ENCODE data around the gene ALPG. TPM values are rescaled to one million over a fixed set of nuclear protein-coding genes. Genes with fewer than 3 reads are reported as not detected.
"Not testable (repeated sequence)": the region's sequence is repeated elsewhere in the genome, so short reads cannot be mapped to it uniquely, and the experiment has no call there.

Gene ALPG
- total and polyA plus RNA-seq, 2 of the 4 experiments (the other 2 are of a cell fraction): not detected

DNA sequence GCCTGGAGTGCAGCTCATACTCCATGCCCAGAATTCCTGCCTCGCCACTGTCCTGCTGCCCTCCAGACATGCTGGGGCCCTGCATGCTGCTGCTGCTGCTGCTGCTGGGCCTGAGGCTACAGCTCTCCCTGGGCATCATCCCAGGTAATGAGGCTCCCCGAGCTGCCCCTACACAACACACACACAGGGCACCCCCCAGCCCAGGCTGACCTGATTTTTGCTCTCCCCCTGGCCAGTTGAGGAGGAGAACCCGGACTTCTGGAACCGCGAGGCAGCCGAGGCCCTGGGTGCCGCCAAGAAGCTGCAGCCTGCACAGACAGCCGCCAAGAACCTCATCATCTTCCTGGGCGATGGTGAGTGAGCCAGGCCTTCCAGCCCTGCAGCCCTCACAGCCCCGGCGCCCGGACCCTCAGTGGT lies 27.9 kb upstream of the ALPG start, which contains the start of gene ALPP:
Gene ALPP (plus strand): TSS at position 17 of the 417 bp plus-strand sequence. CDS start 52 bp downstream, at position 69.
- H3K4me3 ChIP-seq (ENCODE audit: insufficient read depth, low read depth, low read length); DNase-seq; CTCF ChIA-PET; POLR2A ChIA-PET (ENCODE audit: unreplicated experiment); H2BK120ac ChIP-seq (ENCODE audit: low read depth, low read length); H2AFZ ChIP-seq (replicated peaks; ENCODE audit: low read length, poor library complexity); H3K36me3 ChIP-seq (ENCODE audit: control insufficient read depth, insufficient read depth, low read length); H3K9ac ChIP-seq (ENCODE audit: low read depth, low read length); H3K79me1 ChIP-seq (ENCODE audit: low read depth in 1 of 2, low read length in 2 of 2); intact Hi-C loops (cut with micrococcal nuclease); H3K23ac ChIP-seq (ENCODE audit: low read depth, low read length); H3K27ac ChIP-seq (ENCODE audit: insufficient read depth, low read length); H4K5ac ChIP-seq (ENCODE audit: low read depth, low read length); ATAC-seq (ENCODE audit: low read depth); H3K56ac ChIP-seq (ENCODE audit: extremely low read depth, insufficient read depth, low read length); H4K8ac ChIP-seq (ENCODE audit: low read depth in 2 of 2, low read length in 2 of 2); in situ Hi-C loops (cut with MboI; ENCODE audit: low sequenced_read_pairs); H2AK9ac ChIP-seq (replicated peaks; ENCODE audit: low read depth, low read length, poor library complexity); H3K18ac ChIP-seq (ENCODE audit: low read depth, low read length); H3K14ac ChIP-seq (replicated peaks; ENCODE audit: low read depth, low read length); H2BK20ac ChIP-seq (ENCODE audit: low read depth, low read length); dilution Hi-C loops (cut with HindIII; ENCODE audit: low sequenced_read_pairs, unreplicated experiment); H3K4ac ChIP-seq (ENCODE audit: low read depth, low read length); H3K4me2 ChIP-seq (ENCODE audit: low read depth, low read length); H2AK5ac ChIP-seq (ENCODE audit: low read depth, low read length); H3K9me3 ChIP-seq (ENCODE audit: control insufficient read depth, insufficient read depth, low read length); H4K91ac ChIP-seq (ENCODE audit: insufficient read depth, low read depth, low read length); H2BK5ac ChIP-seq (ENCODE audit: low read depth, low read length, poor library complexity, severe bottlenecking); H3K4me1 ChIP-seq (ENCODE audit: control insufficient read depth, insufficient read depth, low read length); H3K9me1 ChIP-seq (ENCODE audit: insufficient read depth, low read length); H2BK15ac ChIP-seq (ENCODE audit: low read depth, low read length); H4K20me1 ChIP-seq (ENCODE audit: insufficient read depth, low read length); BruUV-seq (replicated peaks): not testable (repeated sequence)
- H3K27me3 ChIP-seq (ENCODE audit: control insufficient read depth, insufficient read depth, low read length): peaks cover 50% of the 10 kb centered on the region
- no CpG with 5 or more reads among the region's 12 CpGs for WGBS, 2 experiments (ENCODE audit: extremely low coverage in 2 of 2, insufficient read length in 1 of 2)

DNA sequence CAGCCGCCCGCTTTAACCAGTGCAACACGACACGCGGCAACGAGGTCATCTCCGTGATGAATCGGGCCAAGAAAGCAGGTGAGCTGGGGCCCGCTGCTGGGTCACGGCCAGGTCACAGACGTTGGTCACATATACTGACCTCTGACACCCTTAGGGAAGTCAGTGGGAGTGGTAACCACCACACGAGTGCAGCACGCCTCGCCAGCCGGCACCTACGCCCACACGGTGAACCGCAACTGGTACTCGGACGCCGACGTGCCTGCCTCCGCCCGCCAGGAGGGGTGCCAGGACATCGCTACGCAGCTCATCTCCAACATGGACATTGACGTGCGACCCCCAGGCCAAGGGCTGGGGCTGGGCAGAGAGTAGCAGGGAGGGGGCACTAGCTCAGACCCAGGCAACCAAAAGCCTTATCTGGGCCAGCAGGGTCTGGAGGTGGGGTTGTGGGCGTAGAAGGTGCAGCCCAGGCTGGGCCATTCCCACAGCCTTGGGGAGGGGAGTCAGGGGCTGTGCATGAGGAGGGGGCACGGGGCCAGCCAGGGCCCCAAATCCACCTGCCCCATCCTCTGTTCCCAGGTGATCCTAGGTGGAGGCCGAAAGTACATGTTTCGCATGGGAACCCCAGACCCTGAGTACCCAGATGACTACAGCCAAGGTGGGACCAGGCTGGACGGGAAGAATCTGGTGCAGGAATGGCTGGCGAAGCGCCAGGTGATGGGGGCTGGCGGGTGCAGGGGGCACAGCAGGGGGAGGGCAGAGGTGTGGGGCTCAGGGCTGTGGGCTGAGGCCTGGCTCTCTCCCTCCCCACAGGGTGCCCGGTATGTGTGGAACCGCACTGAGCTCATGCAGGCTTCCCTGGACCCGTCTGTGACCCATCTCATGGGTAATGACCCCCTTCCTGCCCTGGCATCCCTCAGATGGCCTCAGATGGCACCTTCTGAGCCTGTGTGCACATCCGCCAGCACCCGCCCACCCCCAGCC lies 26.7 kb upstream of the ALPG start:
- H3K14ac ChIP-seq (replicated peaks; ENCODE audit: low read depth, low read length); H3K23ac ChIP-seq (ENCODE audit: low read depth, low read length); CTCF ChIA-PET; POLR2A ChIA-PET (ENCODE audit: unreplicated experiment); H2BK5ac ChIP-seq (ENCODE audit: low read depth, low read length, poor library complexity, severe bottlenecking); ATAC-seq (ENCODE audit: low read depth); H2BK20ac ChIP-seq (ENCODE audit: low read depth, low read length); H3K4me2 ChIP-seq (ENCODE audit: low read depth, low read length); H3K4ac ChIP-seq (ENCODE audit: low read depth, low read length); DNase-seq; H4K5ac ChIP-seq (ENCODE audit: low read depth, low read length); BruUV-seq (replicated peaks); intact Hi-C loops (cut with micrococcal nuclease); H3K27ac ChIP-seq (ENCODE audit: insufficient read depth, low read length); H2AFZ ChIP-seq (replicated peaks; ENCODE audit: low read length, poor library complexity); H3K79me1 ChIP-seq (ENCODE audit: low read depth in 1 of 2, low read length in 2 of 2); H3K9ac ChIP-seq (ENCODE audit: low read depth, low read length); H2AK5ac ChIP-seq (ENCODE audit: low read depth, low read length); H3K56ac ChIP-seq (ENCODE audit: extremely low read depth, insufficient read depth, low read length); H3K4me3 ChIP-seq (ENCODE audit: insufficient read depth, low read depth, low read length); in situ Hi-C loops (cut with MboI; ENCODE audit: low sequenced_read_pairs); H3K36me3 ChIP-seq (ENCODE audit: control insufficient read depth, insufficient read depth, low read length); H2AK9ac ChIP-seq (replicated peaks; ENCODE audit: low read depth, low read length, poor library complexity); H2BK15ac ChIP-seq (ENCODE audit: low read depth, low read length); H4K20me1 ChIP-seq (ENCODE audit: insufficient read depth, low read length); H3K9me3 ChIP-seq (ENCODE audit: control insufficient read depth, insufficient read depth, low read length); H4K91ac ChIP-seq (ENCODE audit: insufficient read depth, low read depth, low read length); H3K9me1 ChIP-seq (ENCODE audit: insufficient read depth, low read length); H3K18ac ChIP-seq (ENCODE audit: low read depth, low read length); dilution Hi-C loops (cut with HindIII; ENCODE audit: low sequenced_read_pairs, unreplicated experiment); H4K8ac ChIP-seq (ENCODE audit: low read depth in 2 of 2, low read length in 2 of 2); H3K4me1 ChIP-seq (ENCODE audit: control insufficient read depth, insufficient read depth, low read length); H2BK120ac ChIP-seq (ENCODE audit: low read depth, low read length): not testable (repeated sequence)
- peaks cover 52% of the 10 kb centered on the region for H3K27me3 ChIP-seq (ENCODE audit: control insufficient read depth, insufficient read depth, low read length)
- WGBS, 2 experiments (ENCODE audit: extremely low coverage in 2 of 2, insufficient read length in 1 of 2): 50% methylated on average over 6 of the region's 41 CpGs; no CpG with 5 or more reads in 1 of the 2 experiments
